Measurements from ENCODE around the gene STEAP1B.
"Not testable (repeated sequence)": the region's sequence is repeated elsewhere in the genome, so short reads cannot be mapped to it uniquely, and the experiment has no call there.

STEAP1B gene

DNA sequence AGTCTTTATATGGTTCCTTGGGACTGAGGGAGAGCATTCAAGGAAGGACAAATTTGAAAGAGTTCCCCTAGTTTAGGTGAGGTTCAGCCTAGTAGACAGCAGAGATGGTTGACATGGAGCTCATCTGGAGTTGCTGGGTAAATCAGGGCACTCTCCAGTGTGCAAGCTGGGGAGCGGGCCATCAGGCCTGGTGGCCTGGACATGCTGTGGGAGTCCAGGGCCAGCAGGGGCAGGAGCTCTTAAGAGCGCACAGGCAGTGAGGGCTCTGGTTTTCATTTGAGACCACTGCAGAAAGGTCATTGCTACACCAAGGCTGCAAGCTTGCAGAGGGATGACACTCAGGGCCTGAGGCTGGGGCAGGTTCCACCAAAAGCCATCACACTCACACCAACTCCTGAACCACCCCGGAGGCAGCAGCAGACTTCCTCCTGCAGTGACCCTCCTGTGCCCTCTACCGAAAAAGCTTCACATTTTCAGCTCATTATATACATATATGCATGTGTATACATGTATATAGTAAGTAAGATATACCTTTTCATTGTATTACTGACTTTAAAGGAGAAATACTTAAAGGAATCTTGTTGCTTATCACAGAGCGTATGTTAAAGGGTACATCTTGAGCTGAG is 39.5 kb downstream of the STEAP1B start:
- no peak for DNase-seq (ENCODE audit: extremely low read depth in 1 of 2, low read depth in 1 of 2)

- DNase-seq (ENCODE audit: extremely low read depth in 1 of 2, low read depth in 1 of 2), result no peak
Observed at GRCh38 chr7:22457471-22457870, 42.5 kb downstream of the STEAP1B start.

GRCh38 chr7:22454446-22454845 is 45.5 kb downstream of the STEAP1B start:
- DNase-seq (ENCODE audit: extremely low read depth in 1 of 2, low read depth in 1 of 2), result no peak

DNA sequence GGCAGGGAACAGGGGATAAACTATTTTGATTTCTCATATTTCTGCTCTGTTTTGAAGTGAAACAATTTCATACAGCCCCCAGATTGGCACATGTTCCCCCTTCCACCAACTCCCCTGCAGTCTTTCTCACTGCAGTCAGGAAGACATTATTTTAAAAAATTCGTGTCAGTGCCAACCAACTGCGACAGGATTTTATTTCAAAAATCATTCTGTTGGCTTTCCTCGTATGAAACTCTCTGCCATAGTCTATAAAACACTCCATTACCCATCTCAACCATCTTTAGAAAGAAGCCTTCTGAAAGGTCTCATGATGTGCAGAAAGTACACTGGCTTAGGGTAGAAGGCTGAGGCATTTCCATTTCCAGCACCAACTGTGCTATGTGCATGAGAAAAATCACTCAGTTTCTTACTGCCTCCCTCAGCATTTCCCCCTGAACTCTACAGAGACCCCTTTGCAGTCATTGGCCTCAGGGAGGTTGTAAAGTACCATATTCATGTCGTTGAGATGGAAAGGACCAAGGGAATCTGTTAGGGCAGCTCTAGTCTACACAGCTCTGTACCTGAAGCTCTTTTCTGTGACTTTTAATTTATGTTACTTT is 46.9 kb downstream of the STEAP1B start:
- DNase-seq (ENCODE audit: extremely low read depth in 1 of 2, low read depth in 1 of 2), result no peak

- DNase-seq (ENCODE audit: extremely low read depth in 1 of 2, low read depth in 1 of 2), result peak in 1 of 2 donors; percentile 9
Observed at GRCh38 chr7:22452142-22452959, 47.6 kb downstream of the STEAP1B start.

- not testable (repeated sequence) for DNase-seq (ENCODE audit: extremely low read depth in 1 of 2, low read depth in 1 of 2)
Observed at GRCh38 chr7:22450013-22450412, 50.0 kb downstream of the STEAP1B start.

GRCh38 chr7:22447762-22448161 is 52.2 kb downstream of the STEAP1B start:
- no peak for DNase-seq (ENCODE audit: extremely low read depth in 1 of 2, low read depth in 1 of 2)

DNA sequence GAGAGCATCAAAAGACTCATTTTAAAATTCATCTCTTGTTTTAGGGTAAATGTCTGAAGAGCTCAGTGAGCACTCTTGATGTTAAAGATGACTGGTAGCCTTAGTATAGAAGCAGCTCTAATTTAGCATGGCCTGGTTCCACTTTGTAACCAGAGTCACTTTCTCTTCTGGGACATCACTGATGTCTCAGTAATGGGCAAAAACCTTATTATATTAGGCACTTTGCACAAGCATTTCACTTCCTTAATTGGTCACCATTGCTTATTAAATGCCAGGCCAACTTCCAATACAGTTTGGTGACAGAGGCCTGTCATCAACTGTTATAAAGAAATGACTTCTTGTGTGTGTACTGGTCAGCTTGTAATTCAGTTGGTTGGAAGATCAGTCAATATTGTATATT is 53.0 kb downstream of the STEAP1B start:
- no peak for DNase-seq (ENCODE audit: extremely low read depth in 1 of 2, low read depth in 1 of 2)

- DNase-seq (ENCODE audit: extremely low read depth in 1 of 2, low read depth in 1 of 2), result no peak
Observed at GRCh38 chr7:22445853-22446252, 54.1 kb downstream of the STEAP1B start.

GRCh38 chr7:22445140-22445743 is 54.7 kb downstream of the STEAP1B start:
- DNase-seq (ENCODE audit: extremely low read depth in 1 of 2, low read depth in 1 of 2), result no peak

GRCh38 chr7:22444181-22444971 is 55.6 kb downstream of the STEAP1B start:
- DNase-seq (ENCODE audit: extremely low read depth in 1 of 2, low read depth in 1 of 2), result no peak

DNA sequence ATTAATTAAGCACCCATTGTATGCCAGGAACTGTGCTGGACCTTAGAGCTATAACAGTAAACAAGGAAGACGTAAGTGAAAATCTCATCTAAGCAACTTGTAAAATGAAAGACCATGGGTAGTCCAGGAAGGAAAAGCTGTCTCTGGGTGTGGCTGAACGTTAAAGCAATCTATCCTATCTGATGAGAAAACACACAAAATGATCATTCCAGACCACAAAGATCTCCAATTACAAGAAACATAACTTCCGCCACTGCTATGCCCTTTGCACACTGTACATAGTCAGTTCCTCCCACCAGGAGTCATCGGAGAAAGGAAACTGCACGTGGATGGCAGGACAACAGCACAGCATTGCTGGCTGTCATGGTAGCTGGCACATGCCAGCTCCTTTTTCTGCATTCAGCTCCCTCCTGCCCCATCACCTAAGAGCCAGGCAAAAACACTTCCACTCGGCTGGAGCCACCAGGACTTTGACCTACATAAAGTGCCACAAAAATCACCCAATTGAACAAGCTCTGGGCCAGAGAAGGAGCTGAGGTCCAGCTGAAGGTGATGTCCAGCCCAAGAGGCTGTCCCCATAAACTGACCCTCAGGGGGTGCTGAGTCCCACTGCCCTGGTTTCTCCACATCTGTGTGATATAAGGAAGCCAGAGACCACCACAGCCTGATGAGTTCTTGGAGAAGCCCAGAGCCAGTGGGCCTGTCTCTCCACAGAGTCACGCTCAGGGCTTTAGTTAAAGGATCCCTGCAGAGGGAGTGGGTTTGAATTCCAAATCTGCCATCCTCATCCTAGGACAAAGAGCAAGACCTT is 56.4 kb downstream of the STEAP1B start:
- no peak for DNase-seq (ENCODE audit: extremely low read depth in 1 of 2, low read depth in 1 of 2)

DNA sequence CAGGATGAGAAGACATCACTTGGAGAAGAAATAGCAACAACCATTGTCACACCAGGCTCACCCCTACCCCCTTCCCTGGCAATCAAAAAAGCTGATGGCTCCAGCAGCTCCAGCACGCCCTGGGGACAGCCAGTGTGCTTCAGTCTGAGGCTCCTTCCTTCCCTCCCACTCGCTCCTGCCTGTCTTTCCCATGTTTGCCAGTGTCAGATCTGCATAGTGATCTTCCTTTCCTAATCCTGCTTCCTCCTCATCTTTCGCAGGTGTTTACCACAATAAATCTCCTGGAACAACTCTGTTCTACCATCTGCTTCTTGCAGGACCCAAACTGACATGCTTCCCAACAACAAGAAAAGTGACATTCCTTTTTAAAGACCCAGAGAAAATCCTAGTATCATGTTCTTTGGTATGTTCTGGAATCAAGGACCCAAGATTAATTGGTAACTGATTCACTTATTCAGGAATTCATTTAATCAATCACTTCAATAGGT is 57.1 kb downstream of the STEAP1B start:
- no peak for DNase-seq (ENCODE audit: extremely low read depth in 1 of 2, low read depth in 1 of 2)

DNA sequence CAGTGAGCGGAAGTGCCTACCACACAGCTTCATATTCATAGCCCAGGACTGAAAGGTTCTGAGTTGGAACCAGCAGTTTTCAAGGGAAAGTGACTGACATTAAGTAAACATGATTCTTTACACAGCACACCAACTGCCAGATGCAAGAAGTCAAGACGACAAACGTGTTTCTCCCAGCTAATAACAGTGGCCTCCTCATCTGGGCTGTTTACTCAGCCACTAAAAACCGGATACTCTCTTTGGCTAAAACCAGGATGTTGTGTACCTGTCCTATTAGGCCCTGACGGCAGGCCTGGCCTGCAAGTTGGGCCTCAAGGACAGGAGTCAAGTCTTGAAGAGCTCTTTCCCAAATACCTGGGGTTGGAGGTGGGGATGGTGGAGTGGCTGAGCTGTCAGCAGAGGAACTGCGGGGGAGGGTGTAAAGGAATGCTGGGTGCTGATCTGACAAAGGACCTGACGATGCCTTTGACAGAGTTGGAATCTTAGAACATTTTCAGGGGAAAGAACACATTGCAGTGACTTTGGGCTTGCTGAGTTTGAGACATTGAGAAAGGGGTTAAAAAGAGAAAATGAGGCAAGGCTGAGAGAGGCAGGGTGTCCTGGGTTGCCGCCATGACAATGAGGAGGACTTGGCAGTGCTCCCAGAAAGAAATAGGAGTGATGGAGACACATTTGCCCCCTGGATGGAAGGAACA is 57.7 kb downstream of the STEAP1B start:
- no peak for DNase-seq (ENCODE audit: extremely low read depth in 1 of 2, low read depth in 1 of 2)

DNA sequence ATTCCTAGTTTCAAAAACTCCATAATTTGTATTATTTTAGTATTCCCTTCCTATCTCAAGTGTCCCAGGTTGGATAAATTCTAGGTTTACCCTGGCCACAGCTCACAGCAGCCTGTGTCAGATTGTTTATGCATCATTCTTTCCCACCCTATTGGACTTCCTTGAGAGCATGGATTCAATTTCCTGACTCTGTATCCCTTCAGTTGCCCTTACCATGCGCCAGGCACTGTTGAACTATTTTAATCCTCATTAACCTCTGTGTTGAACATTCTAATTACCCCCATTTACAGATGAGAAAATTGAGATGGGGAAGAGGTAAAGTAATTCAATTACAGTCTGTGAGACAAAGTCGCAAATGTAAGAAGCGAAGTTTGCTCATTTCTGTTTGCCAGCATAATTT is 58.8 kb downstream of the STEAP1B start:
- no peak for DNase-seq (ENCODE audit: extremely low read depth in 1 of 2, low read depth in 1 of 2)

DNA sequence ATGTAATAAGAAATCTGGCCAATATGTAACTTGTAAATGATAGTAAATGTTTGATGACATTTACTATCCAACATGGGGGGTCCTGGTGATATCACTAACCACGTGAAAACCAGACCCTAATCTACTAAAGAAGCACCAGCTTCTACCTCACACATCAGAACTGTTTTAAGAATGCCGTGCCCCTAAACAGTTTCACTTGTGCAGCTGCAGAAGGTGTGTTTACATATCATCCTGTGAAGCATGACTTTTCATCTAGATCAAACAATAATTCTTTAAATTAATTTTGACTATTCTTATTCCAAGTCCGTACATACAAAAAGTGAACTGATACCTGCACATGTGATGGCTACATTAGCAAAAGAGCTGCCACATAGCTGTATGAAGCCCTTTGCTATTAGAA is 61.0 kb downstream of the STEAP1B start:
- no peak for DNase-seq (ENCODE audit: extremely low read depth in 1 of 2, low read depth in 1 of 2)

- not testable (repeated sequence) for DNase-seq (ENCODE audit: extremely low read depth in 1 of 2, low read depth in 1 of 2)
Observed at GRCh38 chr7:22436552-22436951, 63.4 kb downstream of the STEAP1B start.

DNA sequence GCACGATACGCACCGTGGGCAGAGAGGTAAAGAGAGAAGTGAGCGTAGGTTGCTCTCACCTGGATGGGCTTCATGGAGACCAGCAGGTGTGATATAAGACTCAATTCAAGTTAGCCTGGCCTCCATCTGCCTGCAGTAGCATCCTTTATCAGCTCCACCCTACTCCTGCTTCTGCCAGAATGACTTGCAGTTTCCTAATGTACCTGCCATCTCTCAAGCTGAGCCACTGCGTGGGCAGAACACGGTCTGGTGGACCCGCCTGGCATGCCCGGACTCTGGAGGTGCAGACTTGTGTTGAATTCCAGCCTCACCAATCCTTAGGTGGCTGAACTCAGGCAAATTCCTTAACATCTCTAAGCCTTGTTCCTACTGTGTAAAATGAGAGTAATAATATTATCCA is 64.3 kb downstream of the STEAP1B start:
- DNase-seq (ENCODE audit: extremely low read depth in 1 of 2, low read depth in 1 of 2), result no peak

DNA sequence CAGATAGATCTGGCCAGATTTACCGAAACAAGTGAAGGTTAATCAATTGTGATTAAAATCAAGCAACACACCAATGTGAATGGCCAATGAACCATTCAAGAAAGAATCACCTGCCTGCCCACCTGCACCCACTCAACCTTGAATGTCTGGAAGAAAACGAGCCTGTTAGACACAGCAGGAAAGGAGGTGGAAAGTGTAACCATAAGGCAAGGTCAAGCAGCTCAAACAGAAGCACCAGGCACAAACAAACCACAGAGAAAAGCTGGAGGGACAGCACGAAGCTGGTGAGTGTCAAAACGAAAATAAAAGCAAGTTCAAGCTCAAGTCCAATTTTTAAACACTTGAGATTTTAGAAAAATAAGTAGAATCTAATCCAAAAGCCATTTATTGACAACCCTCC is 64.9 kb downstream of the STEAP1B start:
- no peak for DNase-seq (ENCODE audit: extremely low read depth in 1 of 2, low read depth in 1 of 2)
